ENCODE measurements around the gene MLLT3.

The MLLT3 gene

GRCh38 chr9:20507431-20507830 lies 114.9 kb downstream of the MLLT3 start:
- DNase-seq, result no peak

- DNase-seq, result no peak
Measured at GRCh38 chr9:20506099-20506900, 116.0 kb downstream of the MLLT3 start.

- DNase-seq, result no peak
Measured at GRCh38 chr9:20505574-20505973, 116.7 kb downstream of the MLLT3 start.

GRCh38 chr9:20504930-20505329 lies 117.4 kb downstream of the MLLT3 start:
- DNase-seq, result no peak

- no peak for DNase-seq
Measured at GRCh38 chr9:20500101-20500500, 122.2 kb downstream of the MLLT3 start.

- no peak for DNase-seq
Measured at GRCh38 chr9:20499013-20499412, 123.3 kb downstream of the MLLT3 start.

- no peak for DNase-seq
Measured at GRCh38 chr9:20496328-20496727, 126.0 kb downstream of the MLLT3 start.

- DNase-seq, result no peak
Measured at GRCh38 chr9:20495098-20495497, 127.2 kb downstream of the MLLT3 start.

- no peak for DNase-seq
Measured at GRCh38 chr9:20494035-20494434, 128.3 kb downstream of the MLLT3 start.

GRCh38 chr9:20492772-20493171 lies 129.5 kb downstream of the MLLT3 start:
- DNase-seq, result no peak

- DNase-seq, result no peak
Measured at GRCh38 chr9:20491612-20492011, 130.7 kb downstream of the MLLT3 start.

- DNase-seq, result no peak
Measured at GRCh38 chr9:20490246-20490834, 132.0 kb downstream of the MLLT3 start.

GRCh38 chr9:20488691-20489090 lies 133.6 kb downstream of the MLLT3 start:
- no peak for DNase-seq

- DNase-seq, result no peak
Measured at GRCh38 chr9:20486552-20486951, 135.7 kb downstream of the MLLT3 start.

GRCh38 chr9:20481437-20481836 lies 140.9 kb downstream of the MLLT3 start:
- DNase-seq, result no peak

GRCh38 chr9:20480249-20480648 lies 142.1 kb downstream of the MLLT3 start:
- DNase-seq, result no peak

- no peak for DNase-seq
Measured at GRCh38 chr9:20479419-20480155, 142.7 kb downstream of the MLLT3 start.

- no peak for DNase-seq
Measured at GRCh38 chr9:20478786-20479185, 143.5 kb downstream of the MLLT3 start.

- no peak for DNase-seq
Measured at GRCh38 chr9:20477940-20478620, 144.2 kb downstream of the MLLT3 start.

GRCh38 chr9:20476912-20477521 lies 145.3 kb downstream of the MLLT3 start:
- no peak for DNase-seq

GRCh38 chr9:20474496-20474895 lies 147.8 kb downstream of the MLLT3 start:
- no peak for DNase-seq

- no peak for DNase-seq
Measured at GRCh38 chr9:20473515-20474013, 148.7 kb downstream of the MLLT3 start.

Measured in stimulated activated naive CD4-positive, alpha-beta T cell treated with Interleukin-2 at 50 U/mL for 16 hours (primary cell).